Panc1 (cell line): ENCODE data around the gene PRKD2. TPM values are rescaled to one million over a fixed set of nuclear protein-coding genes. Genes with fewer than 3 reads are reported as not detected.

Experiments used
- ATAC-seq: fragments of 200-7000 bp; cut with Tn5 transposase; 2 replicates; pipeline ENCODE4 v1.9.1; 2020; ENCODE audit warnings: mild to moderate bottlenecking, moderate library complexity
- BruUV-seq: library from RNA; stranded (reverse); fragments of 400-500 nt; replicated peaks from 2 replicates; lab custom pipeline; 2021; lab: Mats Ljungman, UMichigan
- CTCF ChIA-PET: fragments of 300-600 bp; sonication (Branson Sonifier 250); formaldehyde crosslinking; loops from one replicate; lab custom pipeline; 2022; ENCODE audit warnings: antibody characterized with exemption; lab: Charles Lee
- POLR2A ChIA-PET: fragments of 300-600 bp; sonication (Branson Sonifier 250); formaldehyde crosslinking; loops from one replicate; lab custom pipeline; 2022; ENCODE audit warnings: antibody characterized with exemption; lab: Charles Lee
- DNase-seq: peaks from one replicate; pipeline ENCODE4 v3.0.0-alpha.2; 2010; ENCODE audit warnings: low read depth, low spot score
- H3K27ac ChIP-seq: 2 replicates; pipeline ENCODE4 v1.5.1; 2011; ENCODE audit warnings: mild to moderate bottlenecking, low read length, inconsistent platforms
- H3K27me3 ChIP-seq: fragments of 200-500 bp; sonication (Bioruptor generic); 2 replicates; pipeline ENCODE4 v1.6.0; 2014; ENCODE audit warnings: low read length, inconsistent platforms; ENCODE audit not compliant: control insufficient read depth, insufficient read depth
- H3K36me3 ChIP-seq: fragments of 200-500 bp; sonication (Bioruptor generic); 2 replicates; pipeline ENCODE4 v1.5.1; 2014; ENCODE audit warnings: inconsistent platforms, mild to moderate bottlenecking, low read length, moderate library complexity; ENCODE audit not compliant: control insufficient read depth, insufficient read depth
- H3K4me1 ChIP-seq: 2 replicates; pipeline ENCODE4 v1.5.1; 2011; ENCODE audit warnings: inconsistent platforms, mild to moderate bottlenecking, low read length, moderate library complexity; ENCODE audit not compliant: control insufficient read depth, insufficient read depth
- H3K4me3 ChIP-seq, 2 experiments: 2 replicates each; pipeline ENCODE4 v1.5.1; 2011 to 2012; ENCODE audit warnings: low read depth in 2 of 2, low read length in 2 of 2, mild to moderate bottlenecking in 2 of 2, inconsistent platforms in 1 of 2, moderate library complexity in 1 of 2
- H3K9me3 ChIP-seq: fragments of 200-500 bp; sonication (Bioruptor generic); 2 replicates; pipeline ENCODE4 v1.5.1; 2014; ENCODE audit warnings: low read depth, mild to moderate bottlenecking, inconsistent platforms, low read length, moderate library complexity; ENCODE audit not compliant: control insufficient read depth, insufficient read depth
- POLR2AphosphoS5 ChIP-seq: IDR thresholded peaks from 2 replicates; pipeline ENCODE4 v1.6.1; 2012; ENCODE audit warnings: mild to moderate bottlenecking, low read depth, low read length, moderate library complexity
- REST ChIP-seq, 2 experiments: IDR thresholded peaks; 2 replicates each; pipeline ENCODE4 v1.6.1; 2011 to 2012; ENCODE audit warnings: low read depth in 2 of 2, control low read depth in 1 of 2, low read length in 1 of 2, mild to moderate bottlenecking in 1 of 2, moderate library complexity in 1 of 2; ENCODE audit not compliant: insufficient read depth in 1 of 2
- SIN3A ChIP-seq: IDR thresholded peaks from 2 replicates; pipeline ENCODE4 v1.6.1; 2012; ENCODE audit warnings: low read depth, mild to moderate bottlenecking, low read length, moderate library complexity, borderline replicate concordance; ENCODE audit not compliant: insufficient read depth
- TCF7L2 ChIP-seq: IDR thresholded peaks from 2 replicates; pipeline ENCODE4 v1.6.1; 2011; ENCODE audit warnings: mild to moderate bottlenecking, low read depth, low read length, inconsistent platforms
- in situ Hi-C: cut with HindIII; loops from 2 replicates; pipeline ENCODE4 v1.10.0; 2016; ENCODE audit warnings: low sequenced_read_pairs, low pct_unique_long_range_greater_than_20kb
- intact Hi-C: fragments of 100-400 bp; cut with micrococcal nuclease; formaldehyde crosslinking; loops from one replicate; pipeline ENCODE4 v1.10.0; 2022; ENCODE audit not compliant: unreplicated experiment
- total RNA-seq: library from RNA; stranded (reverse); gene quantifications from one replicate; pipeline ENCODE4 v1.2.1, GENCODE V29; 2021; ENCODE audit not compliant: unreplicated experiment
- TF ChIP-seq, protein P1 (sequence below): fragments of 450-650 bp; IDR thresholded peaks from 2 replicates; pipeline ENCODE4 v1.5.1; 2017; ENCODE audit warnings: mild to moderate bottlenecking

The PRKD2 gene
- total RNA-seq, 1 experiment from 2014 or later = 41.2 TPM

DNA sequence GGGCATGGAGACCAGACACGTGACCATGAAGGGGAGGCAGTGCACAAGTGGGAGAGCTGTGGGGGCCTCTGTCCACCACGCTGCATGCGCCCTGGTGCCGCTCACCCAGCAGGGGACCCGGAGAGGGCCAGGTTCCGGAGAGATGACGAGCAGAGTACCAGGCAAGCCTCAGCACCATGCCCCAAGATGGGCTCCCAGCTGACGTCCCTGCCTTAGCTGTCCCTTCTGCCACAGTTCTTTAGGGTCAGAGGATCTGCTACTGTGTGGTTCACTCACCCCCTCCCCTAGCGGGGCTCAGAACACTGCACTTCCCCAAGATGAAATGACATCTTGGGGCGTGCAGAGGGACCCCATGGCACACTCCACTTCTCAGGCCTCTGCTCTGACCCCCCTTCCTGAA, 9.6 kb upstream of the PRKD2 start:
- Histone ChIP-seq H3K9me3 (no peaks in the 10 kb centered on the region), H3K27me3 (no peaks in the 10 kb centered on the region), H3K27ac (no peak overlapping the region), H3K4me3 (no peak overlapping the region), H3K4me1 (no peaks in the 10 kb centered on the region), H3K36me3 (no peaks in the 10 kb centered on the region)
- ATAC-seq (no peak), DNase-seq (no peak)
- CTCF ChIA-PET = no interaction called here
- no TSS peak for BruUV-seq
- no peak for TF ChIP-seq TCF7L2
- TF ChIP-seq POLR2AphosphoS5 = no peak
- TF ChIP-seq, protein P1, sequence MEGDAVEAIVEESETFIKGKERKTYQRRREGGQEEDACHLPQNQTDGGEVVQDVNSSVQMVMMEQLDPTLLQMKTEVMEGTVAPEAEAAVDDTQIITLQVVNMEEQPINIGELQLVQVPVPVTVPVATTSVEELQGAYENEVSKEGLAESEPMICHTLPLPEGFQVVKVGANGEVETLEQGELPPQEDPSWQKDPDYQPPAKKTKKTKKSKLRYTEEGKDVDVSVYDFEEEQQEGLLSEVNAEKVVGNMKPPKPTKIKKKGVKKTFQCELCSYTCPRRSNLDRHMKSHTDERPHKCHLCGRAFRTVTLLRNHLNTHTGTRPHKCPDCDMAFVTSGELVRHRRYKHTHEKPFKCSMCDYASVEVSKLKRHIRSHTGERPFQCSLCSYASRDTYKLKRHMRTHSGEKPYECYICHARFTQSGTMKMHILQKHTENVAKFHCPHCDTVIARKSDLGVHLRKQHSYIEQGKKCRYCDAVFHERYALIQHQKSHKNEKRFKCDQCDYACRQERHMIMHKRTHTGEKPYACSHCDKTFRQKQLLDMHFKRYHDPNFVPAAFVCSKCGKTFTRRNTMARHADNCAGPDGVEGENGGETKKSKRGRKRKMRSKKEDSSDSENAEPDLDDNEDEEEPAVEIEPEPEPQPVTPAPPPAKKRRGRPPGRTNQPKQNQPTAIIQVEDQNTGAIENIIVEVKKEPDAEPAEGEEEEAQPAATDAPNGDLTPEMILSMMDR = no peak
- TF ChIP-seq SIN3A = no peak
- no peak for TF ChIP-seq REST (IDR thresholded peaks at IDR 0.05; ENCODE audit: insufficient read depth in 1 of 2, low read depth in 2 of 2, low read length in 1 of 2)
- POLR2A ChIA-PET = no interaction called here
- in situ Hi-C loops (no loop called here), intact Hi-C loops (no loop called here)

DNA sequence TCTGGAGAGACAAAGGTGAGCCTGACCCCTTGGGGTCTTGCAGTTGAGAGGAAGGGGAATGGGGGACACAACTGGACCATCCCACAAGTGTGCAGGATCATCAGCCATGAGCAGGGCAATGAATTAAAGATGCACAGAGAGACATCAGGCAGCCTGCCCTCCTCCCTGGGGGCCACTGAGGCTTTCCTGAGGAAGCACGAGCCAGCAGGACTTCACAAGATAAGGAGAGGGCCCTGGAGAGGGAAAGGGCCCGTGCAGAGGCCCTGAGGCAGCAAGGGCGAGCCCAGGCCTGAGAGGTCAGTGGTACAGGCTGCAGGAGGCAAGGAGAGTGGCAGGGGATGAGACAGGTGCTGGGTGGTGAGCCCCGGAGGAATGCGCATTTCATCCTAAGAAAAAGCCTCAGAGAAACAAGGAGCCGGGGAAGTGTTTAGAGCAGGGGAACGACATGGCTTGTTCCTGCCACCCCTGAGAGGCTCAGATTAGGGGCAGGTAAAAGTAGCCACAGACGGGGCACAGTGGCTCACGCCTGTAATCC, 9.0 kb upstream of the PRKD2 start:
- CTCF ChIA-PET = interaction anchor here (0.6 kb wide), 1 partner anchor 21 kb away, joined by 3 read pairs; no protein-coding TSS in a partner anchor

More for the DNA sequence above, 9.0 kb upstream of the PRKD2 start:
- Histone ChIP-seq H3K9me3 (no peaks in the 10 kb centered on the region), H3K27me3 (no peaks in the 10 kb centered on the region), H3K36me3 (no peaks in the 10 kb centered on the region), H3K4me1 (no peaks in the 10 kb centered on the region; the same call in 1 of the 2 replicates), H3K27ac (no peak overlapping the region), H3K4me3 (no peak overlapping the region)
- ATAC-seq (no peak), DNase-seq (no peak)
- POLR2A ChIA-PET = no interaction called here
- in situ Hi-C loops (no loop called here), intact Hi-C loops (no loop called here)
- TF ChIP-seq REST (IDR thresholded peaks at IDR 0.05; ENCODE audit: insufficient read depth in 1 of 2, low read depth in 2 of 2, low read length in 1 of 2) (no peak), POLR2AphosphoS5 (no peak), SIN3A (no peak)
- TF ChIP-seq, protein P1 = no peak
- no TSS peak for BruUV-seq
